ENCODE results near the gene ADCY9.

The ADCY9 gene

DNA sequence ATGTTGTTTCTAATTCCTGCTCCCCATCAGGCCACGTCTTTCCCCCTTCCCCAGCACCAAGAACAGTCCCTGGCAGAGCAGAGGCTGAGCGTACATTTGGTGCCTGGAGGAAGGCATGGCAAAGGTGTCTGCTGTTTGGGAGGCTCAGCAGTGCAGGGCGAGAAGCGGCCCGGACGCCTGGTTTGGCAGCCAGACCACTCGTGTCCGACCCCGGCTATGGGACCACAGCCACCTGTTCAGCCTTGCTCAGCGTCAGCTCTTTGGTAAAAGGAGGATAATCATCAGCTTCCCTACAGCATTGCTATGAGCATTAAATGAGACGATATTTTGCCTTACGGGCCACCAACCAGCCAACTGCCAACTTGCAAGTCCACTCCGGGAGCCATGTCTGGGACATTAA is 129.0 kb downstream of the ADCY9 start:
- H3K36me3 ChIP-seq (ENCODE audit: low read length), result no peaks in the 10 kb centered on the region
- H3K27me3 ChIP-seq (ENCODE audit: low read length), result no peaks in the 10 kb centered on the region
- H3K9ac ChIP-seq (ENCODE audit: low read length), result no peak overlapping the region
- H3K9me2 ChIP-seq (replicated peaks; ENCODE audit: insufficient read depth, low read length), result no peaks in the 10 kb centered on the region
- H4K20me1 ChIP-seq (ENCODE audit: low read depth, low read length), result no peaks in the 10 kb centered on the region
- H3K79me2 ChIP-seq (ENCODE audit: insufficient read depth, low read length), result no peaks in the 10 kb centered on the region
- H3F3A ChIP-seq (ENCODE audit: insufficient read depth), result no peaks in the 10 kb centered on the region
- no peak for TF ChIP-seq EZH2phosphoT487 (conservative IDR thresholded peaks at IDR 0.05; ENCODE audit: low read length)
- TF ChIP-seq, protein P1, sequence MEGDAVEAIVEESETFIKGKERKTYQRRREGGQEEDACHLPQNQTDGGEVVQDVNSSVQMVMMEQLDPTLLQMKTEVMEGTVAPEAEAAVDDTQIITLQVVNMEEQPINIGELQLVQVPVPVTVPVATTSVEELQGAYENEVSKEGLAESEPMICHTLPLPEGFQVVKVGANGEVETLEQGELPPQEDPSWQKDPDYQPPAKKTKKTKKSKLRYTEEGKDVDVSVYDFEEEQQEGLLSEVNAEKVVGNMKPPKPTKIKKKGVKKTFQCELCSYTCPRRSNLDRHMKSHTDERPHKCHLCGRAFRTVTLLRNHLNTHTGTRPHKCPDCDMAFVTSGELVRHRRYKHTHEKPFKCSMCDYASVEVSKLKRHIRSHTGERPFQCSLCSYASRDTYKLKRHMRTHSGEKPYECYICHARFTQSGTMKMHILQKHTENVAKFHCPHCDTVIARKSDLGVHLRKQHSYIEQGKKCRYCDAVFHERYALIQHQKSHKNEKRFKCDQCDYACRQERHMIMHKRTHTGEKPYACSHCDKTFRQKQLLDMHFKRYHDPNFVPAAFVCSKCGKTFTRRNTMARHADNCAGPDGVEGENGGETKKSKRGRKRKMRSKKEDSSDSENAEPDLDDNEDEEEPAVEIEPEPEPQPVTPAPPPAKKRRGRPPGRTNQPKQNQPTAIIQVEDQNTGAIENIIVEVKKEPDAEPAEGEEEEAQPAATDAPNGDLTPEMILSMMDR (IDR thresholded peaks at IDR 0.05; ENCODE audit: insufficient read depth, low read length, poor library complexity, severe bottlenecking), result no peak
- H3K9me3 ChIP-seq (ENCODE audit: insufficient read depth, low read length), result no peaks in the 10 kb centered on the region
- no peak overlapping the region for H3K4me2 ChIP-seq (ENCODE audit: low read depth, low read length, poor library complexity, severe bottlenecking)
- no peak overlapping the region for H2AFZ ChIP-seq (ENCODE audit: low read depth, low read length, severe bottlenecking)
- no peak overlapping the region for H3K27ac ChIP-seq (ENCODE audit: low read depth, low read length)
- no peak overlapping the region for H3K4me3 ChIP-seq (ENCODE audit: insufficient read depth, low read length, poor library complexity, severe bottlenecking)

DNA sequence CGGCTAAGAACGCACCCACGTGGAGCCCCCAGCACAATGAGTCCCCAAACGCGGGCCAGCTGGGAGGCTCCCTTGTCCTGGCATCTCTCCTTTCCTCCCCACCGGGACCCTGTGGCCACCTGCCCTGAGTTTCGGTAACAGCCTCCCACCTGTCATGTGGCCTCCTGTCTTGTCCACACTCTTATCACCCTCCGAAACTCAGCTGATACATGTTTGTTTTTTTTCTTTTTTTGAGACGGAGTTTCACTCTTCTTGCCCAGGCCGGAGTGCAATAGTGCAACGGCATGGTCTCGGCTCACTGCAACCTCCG is 130.1 kb downstream of the ADCY9 start:
- H4K20me1 ChIP-seq (ENCODE audit: low read depth, low read length), result no peaks in the 10 kb centered on the region
- no peaks in the 10 kb centered on the region for H3K36me3 ChIP-seq (ENCODE audit: low read length)
- no peak overlapping the region for H3K27ac ChIP-seq (ENCODE audit: low read depth, low read length)
- H3K27me3 ChIP-seq (ENCODE audit: low read length), result no peaks in the 10 kb centered on the region
- H3F3A ChIP-seq (ENCODE audit: insufficient read depth), result no peaks in the 10 kb centered on the region
- TF ChIP-seq, protein P1 (IDR thresholded peaks at IDR 0.05; ENCODE audit: insufficient read depth, low read length, poor library complexity, severe bottlenecking), result no peak
- TF ChIP-seq EZH2phosphoT487 (conservative IDR thresholded peaks at IDR 0.05; ENCODE audit: low read length), result no peak
- no peak overlapping the region for H3K9ac ChIP-seq (ENCODE audit: low read length)
- H3K9me2 ChIP-seq (replicated peaks; ENCODE audit: insufficient read depth, low read length), result no peaks in the 10 kb centered on the region
- H3K79me2 ChIP-seq (ENCODE audit: insufficient read depth, low read length), result no peaks in the 10 kb centered on the region
- H3K9me3 ChIP-seq (ENCODE audit: insufficient read depth, low read length), result no peaks in the 10 kb centered on the region
- no peak overlapping the region for H3K4me2 ChIP-seq (ENCODE audit: low read depth, low read length, poor library complexity, severe bottlenecking)
- no peak overlapping the region for H3K4me3 ChIP-seq (ENCODE audit: insufficient read depth, low read length, poor library complexity, severe bottlenecking)
- no peak overlapping the region for H2AFZ ChIP-seq (ENCODE audit: low read depth, low read length, severe bottlenecking)

DNA sequence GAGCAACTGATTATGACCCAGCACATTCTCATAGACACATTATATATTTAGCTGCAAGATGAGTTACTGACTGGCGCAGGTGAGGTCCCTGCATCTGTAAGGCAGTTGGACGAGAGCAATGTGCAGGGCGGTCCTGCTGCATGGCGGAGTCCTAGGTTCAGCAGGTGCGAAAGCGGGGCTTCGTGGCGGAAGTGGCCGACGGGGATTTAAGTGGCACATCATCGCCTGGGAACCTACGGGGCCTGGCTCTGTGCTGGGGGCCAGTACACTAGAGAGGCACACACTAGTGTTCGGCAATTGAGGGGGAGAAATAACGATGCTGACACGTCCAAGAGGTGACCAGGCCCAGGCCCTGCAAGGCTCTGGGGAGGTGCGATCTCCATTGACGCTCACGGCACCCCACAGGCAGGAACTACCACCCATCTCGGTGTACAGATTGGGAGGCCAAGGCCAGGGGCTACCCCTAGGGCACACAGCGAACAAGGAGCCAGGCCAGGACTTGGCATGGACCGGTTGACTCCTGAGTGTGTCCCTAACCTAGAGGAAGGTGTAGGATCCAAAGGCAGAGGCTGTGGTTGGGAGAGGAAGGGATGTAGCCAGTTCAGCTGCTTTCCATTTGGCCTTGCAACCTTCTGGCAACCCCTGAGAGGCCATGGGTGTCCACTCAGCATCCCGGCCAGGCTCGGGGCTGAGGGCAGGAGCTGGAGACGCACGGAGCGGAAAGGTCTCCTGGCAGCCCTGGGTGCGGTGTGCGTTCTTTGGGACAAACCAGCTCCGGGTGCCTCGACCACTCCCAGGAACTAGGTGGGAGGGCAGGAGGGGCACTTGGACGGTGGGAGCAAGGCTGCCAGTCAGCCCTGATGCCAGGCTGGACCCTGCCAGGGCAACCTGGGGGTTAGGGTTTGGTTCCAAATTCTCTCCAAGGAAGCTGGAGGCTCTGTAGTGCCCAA is 131.9 kb downstream of the ADCY9 start:
- H3K27me3 ChIP-seq (ENCODE audit: low read length), result no peaks in the 10 kb centered on the region
- no peak overlapping the region for H3K4me2 ChIP-seq (ENCODE audit: low read depth, low read length, poor library complexity, severe bottlenecking)
- H3K9ac ChIP-seq (ENCODE audit: low read length), result no peak overlapping the region
- H3K9me2 ChIP-seq (replicated peaks; ENCODE audit: insufficient read depth, low read length), result no peaks in the 10 kb centered on the region
- no peaks in the 10 kb centered on the region for H3F3A ChIP-seq (ENCODE audit: insufficient read depth)
- no peak overlapping the region for H3K4me3 ChIP-seq (ENCODE audit: insufficient read depth, low read length, poor library complexity, severe bottlenecking)
- TF ChIP-seq EZH2phosphoT487 (conservative IDR thresholded peaks at IDR 0.05; ENCODE audit: low read length), result no peak
- H3K9me3 ChIP-seq (ENCODE audit: insufficient read depth, low read length), result no peaks in the 10 kb centered on the region
- no peaks in the 10 kb centered on the region for H3K36me3 ChIP-seq (ENCODE audit: low read length)
- no peaks in the 10 kb centered on the region for H4K20me1 ChIP-seq (ENCODE audit: low read depth, low read length)
- no peak overlapping the region for H3K27ac ChIP-seq (ENCODE audit: low read depth, low read length)
- no peaks in the 10 kb centered on the region for H3K79me2 ChIP-seq (ENCODE audit: insufficient read depth, low read length)
- no peak overlapping the region for H2AFZ ChIP-seq (ENCODE audit: low read depth, low read length, severe bottlenecking)

DNA sequence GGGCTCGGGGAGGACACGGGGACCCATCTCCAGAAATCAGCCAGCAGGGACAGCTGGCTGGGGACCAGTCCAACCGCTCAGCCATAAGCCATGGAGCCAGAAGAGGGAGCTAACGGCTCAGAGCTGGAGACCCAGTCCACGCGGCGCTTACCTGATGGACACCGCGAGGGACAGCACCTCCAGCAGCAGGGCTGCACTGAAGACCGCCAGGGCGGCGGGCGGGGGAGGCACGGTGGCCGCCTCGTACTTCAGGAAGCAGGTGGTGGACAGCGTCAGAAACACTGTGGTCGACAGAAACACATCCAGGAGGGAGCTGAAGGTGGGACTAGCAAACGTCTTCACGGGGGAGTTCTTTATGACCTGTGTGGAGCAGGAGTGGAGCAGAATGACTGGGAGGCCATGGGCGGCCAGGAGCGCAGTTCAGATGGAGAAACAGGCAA is 133.1 kb downstream of the ADCY9 start:
- Histone ChIP-seq H3F3A (ENCODE audit: insufficient read depth) (no peaks in the 10 kb centered on the region), H3K27me3 (ENCODE audit: low read length) (no peaks in the 10 kb centered on the region), H3K27ac (ENCODE audit: low read depth, low read length) (no peak overlapping the region), H3K36me3 (ENCODE audit: low read length) (no peaks in the 10 kb centered on the region), H2AFZ (ENCODE audit: low read depth, low read length, severe bottlenecking) (no peak overlapping the region), H3K4me2 (ENCODE audit: low read depth, low read length, poor library complexity, severe bottlenecking) (no peak overlapping the region), H3K9me2 (replicated peaks; ENCODE audit: insufficient read depth, low read length) (no peaks in the 10 kb centered on the region), H3K4me3 (ENCODE audit: insufficient read depth, low read length, poor library complexity, severe bottlenecking) (no peak overlapping the region), H4K20me1 (ENCODE audit: low read depth, low read length) (no peaks in the 10 kb centered on the region), H3K9ac (ENCODE audit: low read length) (no peak overlapping the region), H3K79me2 (ENCODE audit: insufficient read depth, low read length) (no peaks in the 10 kb centered on the region), H3K9me3 (ENCODE audit: insufficient read depth, low read length) (no peaks in the 10 kb centered on the region)
- TF ChIP-seq, protein P1 (IDR thresholded peaks at IDR 0.05; ENCODE audit: insufficient read depth, low read length, poor library complexity, severe bottlenecking), result no peak
- TF ChIP-seq EZH2phosphoT487 (conservative IDR thresholded peaks at IDR 0.05; ENCODE audit: low read length), result no peak

Measured in SU-DHL-6 (cell line).